HepG2 (cell line): ENCODE measurements around the gene G6PC3. TPM values are rescaled to one million over a fixed set of nuclear protein-coding genes. Genes with fewer than 3 reads are reported as not detected.

Experiments
- ATAC-seq: fragments of 200-7000 bp; cut with Tn5 transposase; 3 replicates; pipeline ENCODE4 v1.9.1; 2020; ENCODE audit warnings: mild to moderate bottlenecking, moderate library complexity
- BruUV-seq: library from RNA; stranded (reverse); fragments of 400-500 nt; replicated peaks from 2 replicates; lab custom pipeline; 2021; lab: Mats Ljungman, UMichigan
- CTCF ChIA-PET: fragments of 300-600 bp; formaldehyde crosslinking; extraction: SDS; loops from one replicate; lab custom pipeline; 2021; ENCODE audit warnings: low total read pairs, inconsistent platforms, low intra/inter-chr PET ratio; lab: Yijun Ruan, JAX
- POLR2A ChIA-PET: fragments of 350-600 bp; sonication (Branson Sonifier 250); formaldehyde crosslinking; loops from one replicate; lab custom pipeline; 2020; ENCODE audit warnings: antibody characterized with exemption, inconsistent platforms; lab: Yijun Ruan, JAX
- DNase-seq: peaks from one replicate; pipeline ENCODE4 v3.0.0-alpha.2; 2015; ENCODE audit warnings: low spot score
- FAIRE-seq: peaks from 3 replicates; lab custom pipeline; 2011; peaks lifted over from hg19 to GRCh38; lab: Jason Lieb, UNC
- H2AFZ ChIP-seq: one replicate; pipeline ENCODE4 v1.6.1; 2011; ENCODE audit warnings: low read length, inconsistent platforms
- H3K27ac ChIP-seq: fragments of 300-600 bp; 3 replicates; pipeline ENCODE4 v1.8.0; 2011; ENCODE audit warnings: mixed run types, mild to moderate bottlenecking, mixed read lengths, low read length, inconsistent platforms; ENCODE audit not compliant: insufficient read depth; ENCODE audit errors: extremely low read length
- H3K27me3 ChIP-seq, 2 experiments: fragments of 200-600 bp in 1 of 2; 2 replicates in 1 of 2; 3 replicates in 1 of 2; pipeline versions ENCODE4 v1.6.0 to v1.8.0; 2011; ENCODE audit warnings: low read length in 2 of 2, mild to moderate bottlenecking in 2 of 2, moderate library complexity in 2 of 2, inconsistent platforms in 1 of 2; ENCODE audit not compliant: insufficient read depth in 2 of 2, control insufficient read depth in 1 of 2
- H3K36me3 ChIP-seq, 2 experiments: fragments of 200-600 bp in 1 of 2; replicated peaks in 1 of 2; 2 replicates in 1 of 2; 3 replicates in 1 of 2; pipeline versions ENCODE4 v1.5.1 to v1.8.0; 2011; ENCODE audit warnings: low read length in 2 of 2, inconsistent platforms in 1 of 2; ENCODE audit not compliant: insufficient read depth in 2 of 2, control insufficient read depth in 1 of 2
- H3K4me1 ChIP-seq: 2 replicates; pipeline ENCODE4 v1.5.1; 2012; ENCODE audit warnings: low read length, inconsistent platforms; ENCODE audit not compliant: insufficient read depth
- H3K4me2 ChIP-seq: 2 replicates; pipeline ENCODE4 v1.6.0; 2011; ENCODE audit warnings: low read depth, low read length, inconsistent platforms
- H3K4me3 ChIP-seq, 3 experiments: fragments of 200-600 bp in 1 of 3; sonication (generic), shearing (Covaris generic) in 1 of 3; replicated peaks in 1 of 3; 2 replicates each; pipeline ENCODE4 v1.5.1; 2011 to 2016; ENCODE audit warnings: low read length in 3 of 3, inconsistent platforms in 2 of 3, low read depth in 2 of 3, mild to moderate bottlenecking in 2 of 3, control low read depth in 1 of 3, mixed read lengths in 1 of 3; ENCODE audit not compliant: insufficient read depth in 1 of 3
- H3K79me2 ChIP-seq: one replicate; pipeline ENCODE4 v1.6.1; 2011; ENCODE audit warnings: low read length, inconsistent platforms; ENCODE audit not compliant: insufficient read depth
- H3K9ac ChIP-seq: 2 replicates; pipeline ENCODE4 v1.6.0; 2011; ENCODE audit warnings: mild to moderate bottlenecking, low read depth, low read length, inconsistent platforms; ENCODE audit not compliant: insufficient read depth
- H3K9me3 ChIP-seq: 2 replicates; pipeline ENCODE4 v1.5.1; 2012; ENCODE audit warnings: mild to moderate bottlenecking, low read length
- H4K20me1 ChIP-seq: 2 replicates; pipeline ENCODE4 v1.6.0; 2011; ENCODE audit warnings: inconsistent platforms, mild to moderate bottlenecking, low read length, moderate library complexity; ENCODE audit not compliant: insufficient read depth
- HNF4A ChIP-seq: sonication (generic); formaldehyde crosslinking; IDR thresholded peaks from 2 replicates; pipeline ENCODE4 v1.4.0; 2020; ENCODE audit warnings: missing genetic modification reagents
- HOXA3 ChIP-seq: sonication (generic); formaldehyde crosslinking; IDR thresholded peaks from 2 replicates; pipeline ENCODE4 v1.5.0; 2020; ENCODE audit warnings: missing genetic modification reagents
- MATR3 ChIP-seq: sonication (generic); formaldehyde crosslinking; IDR thresholded peaks from 2 replicates; pipeline ENCODE4 v1.4.0; 2020; ENCODE audit warnings: missing genetic modification reagents
- MXD3 ChIP-seq: IDR thresholded peaks from 2 replicates; pipeline ENCODE4 v1.6.1; 2016; ENCODE audit warnings: mild to moderate bottlenecking, missing biosample characterization, missing genetic modification reagents
- MYPOP ChIP-seq: sonication (generic); formaldehyde crosslinking; IDR thresholded peaks from 2 replicates; pipeline ENCODE4 v1.8.1; 2023; ENCODE audit warnings: mild to moderate bottlenecking, moderate library complexity, missing genetic modification reagents
- NCOR1 ChIP-seq: fragments of 200-600 bp; sonication (generic); IDR thresholded peaks from 2 replicates; pipeline ENCODE4 v1.7.0; 2017; ENCODE audit warnings: antibody characterized with exemption, low read length, borderline replicate concordance
- PAXIP1 ChIP-seq: sonication (generic); formaldehyde crosslinking; conservative IDR thresholded peaks from 2 replicates; pipeline ENCODE4 v1.4.0; 2020; ENCODE audit warnings: mild to moderate bottlenecking, missing genetic modification reagents, moderate library complexity
- SALL1 ChIP-seq: sonication (generic); formaldehyde crosslinking; IDR thresholded peaks from 2 replicates; pipeline ENCODE4 v1.8.0; 2022; ENCODE audit warnings: mild to moderate bottlenecking, missing genetic modification reagents
- SPEN ChIP-seq: sonication (generic); formaldehyde crosslinking; IDR thresholded peaks from 2 replicates; pipeline ENCODE4 v1.5.1; 2020; ENCODE audit warnings: low read depth, mild to moderate bottlenecking, missing genetic modification reagents
- TBX2 ChIP-seq: sonication (generic); formaldehyde crosslinking; IDR thresholded peaks from 2 replicates; pipeline ENCODE4 v1.5.0; 2020; ENCODE audit warnings: missing genetic modification reagents, mild to moderate bottlenecking, borderline replicate concordance
- ZFP90 ChIP-seq: sonication (generic); formaldehyde crosslinking; IDR thresholded peaks from 2 replicates; pipeline ENCODE4 v1.8.0; 2022; ENCODE audit warnings: missing genetic modification reagents, mild to moderate bottlenecking, inconsistent platforms, borderline replicate concordance
- ZNF362 ChIP-seq: sonication (generic); formaldehyde crosslinking; IDR thresholded peaks from 2 replicates; pipeline ENCODE4 v1.4.0; 2020; ENCODE audit warnings: missing genetic modification reagents, mild to moderate bottlenecking, borderline replicate concordance
- ZNF580 ChIP-seq: IDR thresholded peaks from 2 replicates; pipeline ENCODE4 v1.6.1; 2016; ENCODE audit warnings: low read depth, borderline replicate concordance
- ZNF720 ChIP-seq: sonication (generic); formaldehyde crosslinking; IDR thresholded peaks from 2 replicates; pipeline ENCODE4 v1.4.0; 2020; ENCODE audit warnings: missing genetic modification reagents
- ZNF75D ChIP-seq: sonication (generic); formaldehyde crosslinking; IDR thresholded peaks from 2 replicates; pipeline ENCODE4 v1.8.1; 2023; ENCODE audit warnings: missing genetic modification reagents, mild to moderate bottlenecking, borderline replicate concordance
- WGBS: methylation state at CpG from one replicate; pipeline ENCODE4 v1.1.6; 2017; ENCODE audit warnings: low lambda C conversion rate; 5-methylcytosine and 5-hydroxymethylcytosine counted together
- in situ Hi-C: cut with HindIII; loops from 2 replicates; pipeline ENCODE4 v1.10.0; 2017; ENCODE audit warnings: low pct_unique_long_range_greater_than_20kb; ENCODE audit not compliant: extremely low pct_ligation_motif_present
- intact Hi-C: fragments of 100-400 bp; cut with micrococcal nuclease; formaldehyde crosslinking; loops from one replicate; pipeline ENCODE4 v1.10.0; 2022; ENCODE audit not compliant: unreplicated experiment
- polyA plus RNA-seq, 8 experiments: library from polyadenylated mRNA; depleted of rRNA in 3 of 8; stranded (reverse) in 7 of 8; unstranded in 1 of 8; fragments of >200 nt; fragmentation: Illumina TruSeq in 4 of 8; extraction: Trizol in 4 of 8; gene quantifications; 2 replicates each; pipeline versions ENCODE4 v1.2.1 to v1.2.3, GENCODE V29; 2011 to 2016; ENCODE audit warnings: low read depth in 4 of 8, missing spikeins in 1 of 8, mixed read lengths in 1 of 8; ENCODE audit not compliant: insufficient read depth in 1 of 8
- total RNA-seq, 5 experiments: library from RNA; depleted of rRNA; stranded (reverse); fragments of >200 nt; fragmentation: Illumina TruSeq; extraction: Trizol; gene quantifications; 2 replicates each; pipeline ENCODE4 v1.2.3, GENCODE V29; 2016; ENCODE audit warnings: low read depth in 1 of 5
- TF ChIP-seq, protein P1 (sequence below): sonication (generic); formaldehyde crosslinking; IDR thresholded peaks from 2 replicates; pipeline ENCODE4 v1.8.0; 2022; ENCODE audit warnings: mild to moderate bottlenecking, missing genetic modification reagents; ENCODE audit not compliant: insufficient replicate concordance

Gene G6PC3
- total and polyA plus RNA-seq, 2 of the 13 experiments (the other 11 are each of a cell fraction or from before 2014, with no cell fraction given): 38.5 to 75.8 TPM

DNA sequence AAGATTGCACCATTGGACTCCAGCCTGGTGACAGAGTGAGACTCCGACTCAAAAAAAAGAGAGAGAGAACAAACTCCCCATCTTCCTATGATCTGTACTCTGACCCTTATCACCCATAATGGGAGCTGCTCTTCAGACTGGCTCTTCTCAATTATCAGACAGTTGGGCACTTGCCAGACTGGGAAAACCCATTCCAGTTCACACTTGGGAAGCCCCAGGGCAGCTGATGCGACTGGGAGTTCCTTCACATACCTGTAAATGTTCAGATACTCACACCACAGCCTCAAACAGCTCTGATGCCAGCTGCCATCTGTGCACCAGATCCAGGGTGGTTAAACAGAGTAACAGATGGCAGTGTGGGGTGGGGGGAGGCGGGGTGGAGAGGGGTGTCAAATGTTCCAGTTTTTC is 31.9 kb upstream of the G6PC3 start:
- CTCF ChIA-PET: no interaction called here
- no TSS peak for BruUV-seq
- DNase-seq (peak; percentile 39), ATAC-seq (peak; percentile 42), FAIRE-seq (no peak)
- in situ Hi-C loops: no loop called here
- Histone ChIP-seq H3K4me1 (peaks cover 20% of the 10 kb centered on the region), H3K36me3 (peaks cover 35 to 56% of the 10 kb centered on the region in 2 experiments), H3K4me3 (no peak overlapping the region), H3K4me2 (no peak overlapping the region), H3K79me2 (peaks cover 32% of the 10 kb centered on the region), H4K20me1 (peaks cover 15% of the 10 kb centered on the region; the same call in 1 of the 2 replicates), H3K27me3 (no peaks in the 10 kb centered on the region), H2AFZ (no peak overlapping the region), H3K9ac (no peak overlapping the region), H3K9me3 (no peaks in the 10 kb centered on the region), H3K27ac (peak overlapping the region; percentile 14)
- WGBS: 86% methylated on average over 3 of the region's 3 CpGs
- no peak for TF ChIP-seq MATR3 (CRISPR knock-in tag)
- TF ChIP-seq HOXA3: peak; percentile 45; the same call in 1 of the 2 replicates
- TF ChIP-seq ZNF362 (CRISPR knock-in tag): peak; percentile 52; the same call in 1 of the 2 replicates
- TF ChIP-seq PAXIP1 (CRISPR knock-in tag): 0 out of 2 replicates have a peak, but pooled peaks have one; percentile 31
- TF ChIP-seq NCOR1: peak; percentile 1; the same call in 1 of the 2 replicates
- no peak for TF ChIP-seq ZFP90
- TF ChIP-seq SPEN (CRISPR knock-in tag): no peak
- no peak for TF ChIP-seq ZNF720 (CRISPR knock-in tag)
- TF ChIP-seq MXD3: no peak
- peak; percentile 83 for TF ChIP-seq HNF4A (CRISPR knock-in tag)
- no peak for TF ChIP-seq ZNF580 (CRISPR knock-in tag)
- no peak for TF ChIP-seq ZNF75D (CRISPR knock-in tag)
- no peak for TF ChIP-seq MYPOP (CRISPR knock-in tag)
- TF ChIP-seq, protein P1, sequence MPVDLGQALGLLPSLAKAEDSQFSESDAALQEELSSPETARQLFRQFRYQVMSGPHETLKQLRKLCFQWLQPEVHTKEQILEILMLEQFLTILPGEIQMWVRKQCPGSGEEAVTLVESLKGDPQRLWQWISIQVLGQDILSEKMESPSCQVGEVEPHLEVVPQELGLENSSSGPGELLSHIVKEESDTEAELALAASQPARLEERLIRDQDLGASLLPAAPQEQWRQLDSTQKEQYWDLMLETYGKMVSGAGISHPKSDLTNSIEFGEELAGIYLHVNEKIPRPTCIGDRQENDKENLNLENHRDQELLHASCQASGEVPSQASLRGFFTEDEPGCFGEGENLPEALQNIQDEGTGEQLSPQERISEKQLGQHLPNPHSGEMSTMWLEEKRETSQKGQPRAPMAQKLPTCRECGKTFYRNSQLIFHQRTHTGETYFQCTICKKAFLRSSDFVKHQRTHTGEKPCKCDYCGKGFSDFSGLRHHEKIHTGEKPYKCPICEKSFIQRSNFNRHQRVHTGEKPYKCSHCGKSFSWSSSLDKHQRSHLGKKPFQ (CRISPR knock-in tag): peak; percentile 99
- TF ChIP-seq SALL1 (CRISPR knock-in tag): 0 out of 2 replicates have a peak, but pooled peaks have one; percentile 32
- TF ChIP-seq TBX2 (CRISPR knock-in tag): 0 out of 2 replicates have a peak, but pooled peaks have one; percentile 29
- POLR2A ChIA-PET: interaction anchor here (0.7 kb wide), 1 partner anchor 99 kb away, joined by 5 read pairs; no protein-coding TSS in a partner anchor
- intact Hi-C loops: no loop called here
